DND-41 (cell line): Measurements from ENCODE around the gene HSD17B10.
"Not testable (repeated sequence)": the region's sequence is repeated elsewhere in the genome, so short reads cannot be mapped to it uniquely, and the experiment has no call there.

Experiments used
- ATAC-seq: fragments of 200-7000 bp; cut with Tn5 transposase; 3 replicates; pipeline ENCODE4 v1.9.1; 2021; ENCODE audit warnings: low read depth; ENCODE audit not compliant: insufficient read depth
- DNase-seq: peaks from one replicate; pipeline ENCODE4 v3.0.0-alpha.2; 2020
- H2AFZ ChIP-seq: 2 replicates; pipeline ENCODE4 v1.6.0; 2012; ENCODE audit warnings: low read depth, low read length
- H3K27ac ChIP-seq: 2 replicates; pipeline ENCODE4 v1.5.1; 2012; ENCODE audit warnings: low read length, inconsistent platforms
- H3K27me3 ChIP-seq: fragments of 200-600 bp; sonication (generic); 2 replicates; pipeline ENCODE4 v1.6.0; 2012; ENCODE audit warnings: low read length, mild to moderate bottlenecking, inconsistent platforms; ENCODE audit not compliant: insufficient read depth, poor library complexity
- H3K36me3 ChIP-seq: 2 replicates; pipeline ENCODE4 v1.5.1; 2012; ENCODE audit warnings: low read length, inconsistent platforms; ENCODE audit not compliant: insufficient read depth
- H3K4me1 ChIP-seq: 2 replicates; pipeline ENCODE4 v1.5.1; 2012; ENCODE audit warnings: mild to moderate bottlenecking, low read length; ENCODE audit not compliant: insufficient read depth
- H3K4me2 ChIP-seq: 2 replicates; pipeline ENCODE4 v1.6.0; 2012; ENCODE audit warnings: mild to moderate bottlenecking, moderate library complexity, low read length, inconsistent platforms; ENCODE audit not compliant: insufficient read depth
- H3K4me3 ChIP-seq, 2 experiments: fragments of 200-600 bp in 1 of 2; shearing (Covaris generic) in 1 of 2; 2 replicates each; pipeline ENCODE4 v1.5.1; 2012 to 2016; ENCODE audit warnings: inconsistent platforms in 2 of 2, low read length in 2 of 2, mild to moderate bottlenecking in 2 of 2, low read depth in 1 of 2, moderate library complexity in 1 of 2
- H3K79me2 ChIP-seq: 2 replicates; pipeline ENCODE4 v1.6.0; 2012; ENCODE audit warnings: low read length, inconsistent platforms; ENCODE audit not compliant: insufficient read depth
- H3K9ac ChIP-seq: 2 replicates; pipeline ENCODE4 v1.6.0; 2012; ENCODE audit warnings: low read depth, mild to moderate bottlenecking, inconsistent platforms, low read length, moderate library complexity
- H3K9me3 ChIP-seq: 2 replicates; pipeline ENCODE4 v1.5.1; 2012; ENCODE audit warnings: low read length, moderate library complexity, mild to moderate bottlenecking, inconsistent platforms; ENCODE audit not compliant: insufficient read depth, severe bottlenecking
- H4K20me1 ChIP-seq: 2 replicates; pipeline ENCODE4 v1.6.0; 2012; ENCODE audit warnings: low read length; ENCODE audit not compliant: insufficient read depth
- CTCF ChIP-seq: IDR thresholded peaks from 2 replicates; pipeline ENCODE4 v1.5.1; 2012; ENCODE audit warnings: borderline replicate concordance, low read length, moderate library complexity, mild to moderate bottlenecking; ENCODE audit not compliant: poor library complexity, severe bottlenecking; ENCODE audit errors: extremely low read depth
- EZH2 ChIP-seq: IDR thresholded peaks from 3 replicates; pipeline ENCODE4 v1.6.1; 2012; ENCODE audit warnings: borderline replicate concordance, low read depth, mild to moderate bottlenecking, moderate library complexity, low read length, inconsistent platforms; ENCODE audit not compliant: severe bottlenecking

Gene HSD17B10

GRCh38 chrX:53471346-53471745 lies 37.2 kb upstream of the HSD17B10 start:
- Histone ChIP-seq H3K4me2 (no peak overlapping the region), H2AFZ (no peak overlapping the region), H3K9me3 (no peaks in the 10 kb centered on the region), H3K4me1 (no peaks in the 10 kb centered on the region), H3K27me3 (no peaks in the 10 kb centered on the region), H3K79me2 (no peaks in the 10 kb centered on the region), H3K4me3 (no peak overlapping the region), H3K36me3 (no peaks in the 10 kb centered on the region), H3K9ac (no peak overlapping the region), H3K27ac (no peak overlapping the region), H4K20me1 (no peaks in the 10 kb centered on the region)
- no peak for DNase-seq
- TF ChIP-seq EZH2 (no peak), CTCF (no peak)
- ATAC-seq: no peak

- DNase-seq, H3K79me2 ChIP-seq, ATAC-seq, H3K9ac ChIP-seq, H3K27me3 ChIP-seq, H4K20me1 ChIP-seq, H3K36me3 ChIP-seq, H3K9me3 ChIP-seq, H3K4me2 ChIP-seq, H2AFZ ChIP-seq, H3K27ac ChIP-seq, H3K4me1 ChIP-seq, H3K4me3 ChIP-seq: not testable (repeated sequence)
These were observed 34.5 kb upstream of the HSD17B10 start for GRCh38 chrX:53468659-53469058.

- Histone ChIP-seq H4K20me1 (no peaks in the 10 kb centered on the region), H3K9ac (no peak overlapping the region), H3K27ac (no peak overlapping the region), H3K79me2 (no peaks in the 10 kb centered on the region), H2AFZ (no peak overlapping the region), H3K4me3 (no peak overlapping the region), H3K36me3 (no peaks in the 10 kb centered on the region), H3K4me2 (no peak overlapping the region), H3K27me3 (no peaks in the 10 kb centered on the region), H3K9me3 (no peaks in the 10 kb centered on the region), H3K4me1 (no peaks in the 10 kb centered on the region)
- DNase-seq (no peak), ATAC-seq (no peak)
- no peak for TF ChIP-seq EZH2
- TF ChIP-seq CTCF: no peak
These were observed 23.9 kb upstream of the HSD17B10 start for GRCh38 chrX:53458082-53458481.

DNA sequence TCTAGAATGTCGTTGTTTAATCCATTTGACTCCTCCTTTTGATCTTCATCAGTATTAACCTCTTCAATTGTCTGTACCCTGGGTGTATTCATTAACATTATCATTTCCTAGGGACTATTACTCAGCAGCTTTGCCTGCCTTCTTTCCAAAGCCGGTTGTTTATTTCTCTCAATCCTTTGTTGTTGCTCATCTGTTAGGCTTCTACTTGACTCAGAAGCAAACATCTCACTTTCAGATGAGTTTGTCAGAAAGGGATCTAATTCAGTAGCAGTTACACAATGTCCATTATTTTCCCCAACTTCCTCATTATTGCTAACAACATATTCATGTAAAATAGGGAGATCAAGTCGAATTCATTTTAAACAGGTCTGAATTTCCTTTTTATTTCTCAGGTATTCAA lies 22.1 kb upstream of the HSD17B10 start:
- H2AFZ ChIP-seq: no peak overlapping the region
- H3K9ac ChIP-seq: no peak overlapping the region

More for the DNA sequence above, 22.1 kb upstream of the HSD17B10 start:
- no peak for ATAC-seq
- Histone ChIP-seq H3K79me2 (no peaks in the 10 kb centered on the region), H3K4me3 (no peak overlapping the region), H3K9me3 (no peaks in the 10 kb centered on the region), H3K27ac (no peak overlapping the region), H3K4me1 (no peaks in the 10 kb centered on the region), H3K27me3 (no peaks in the 10 kb centered on the region), H3K36me3 (no peaks in the 10 kb centered on the region), H4K20me1 (no peaks in the 10 kb centered on the region), H3K4me2 (no peak overlapping the region)
- TF ChIP-seq CTCF (no peak), EZH2 (no peak)
- no peak for DNase-seq
